Activated CD4-positive, alpha-beta T cell treated with anti-CD3 and anti-CD28 coated beads for 36 hours (primary cell): ENCODE measurements around the gene STAB2. TPM values are rescaled to one million over a fixed set of nuclear protein-coding genes. Genes with fewer than 3 reads are reported as not detected.

Experiments used
- ATAC-seq: fragments of 200-7000 bp; cut with Tn5 transposase; one replicate; pipeline ENCODE4 v1.10.0; 2021; ENCODE audit warnings: mild to moderate bottlenecking, moderate library complexity
- CTCF ChIA-PET: fragments of 350-600 bp; sonication (Branson Sonifier 250); formaldehyde crosslinking; loops from one replicate; lab custom pipeline; 2021; ENCODE audit warnings: antibody characterized with exemption; lab: Charles Lee
- POLR2A ChIA-PET: fragments of 350-600 bp; sonication (Branson Sonifier 250); formaldehyde crosslinking; loops from one replicate; lab custom pipeline; 2021; ENCODE audit warnings: antibody characterized with exemption, inconsistent platforms; lab: Charles Lee
- DNase-seq: peaks from one replicate; pipeline ENCODE4 v3.0.0-alpha.2; 2020
- H3K27ac Mint-ChIP-seq: one replicate; pipeline ENCODE4 v1.8.0; 2021; ENCODE audit warnings: mixed read lengths
- H3K27me3 Mint-ChIP-seq: one replicate; pipeline ENCODE4 v1.8.0; 2021; ENCODE audit warnings: mixed read lengths
- H3K36me3 Mint-ChIP-seq: one replicate; pipeline ENCODE4 v1.8.0; 2021; ENCODE audit warnings: low read depth, mixed read lengths
- H3K4me1 Mint-ChIP-seq: one replicate; pipeline ENCODE4 v1.8.0; 2021; ENCODE audit warnings: mixed read lengths
- H3K4me3 Mint-ChIP-seq: one replicate; pipeline ENCODE4 v1.8.0; 2021; ENCODE audit warnings: mild to moderate bottlenecking, moderate library complexity, mixed read lengths
- H3K9me3 Mint-ChIP-seq: one replicate; pipeline ENCODE4 v1.8.0; 2021; ENCODE audit warnings: low read depth, mixed read lengths
- intact Hi-C, 2 experiments: fragments of 100-400 bp; cut with DNase I in 1 of 2; cut with micrococcal nuclease in 1 of 2; formaldehyde crosslinking; loops; one replicate each; pipeline versions ENCODE4 v1.14.2 to v1.15.1; 2022 to 2024; cut with DNase I, micrococcal nuclease
- total RNA-seq, 2 experiments: library from RNA; stranded (reverse); gene quantifications; one replicate each; pipeline ENCODE4 v1.2.3, GENCODE V29; 2021

Gene STAB2
- total RNA-seq, 2 experiments from 2014 or later, result not detected

DNA sequence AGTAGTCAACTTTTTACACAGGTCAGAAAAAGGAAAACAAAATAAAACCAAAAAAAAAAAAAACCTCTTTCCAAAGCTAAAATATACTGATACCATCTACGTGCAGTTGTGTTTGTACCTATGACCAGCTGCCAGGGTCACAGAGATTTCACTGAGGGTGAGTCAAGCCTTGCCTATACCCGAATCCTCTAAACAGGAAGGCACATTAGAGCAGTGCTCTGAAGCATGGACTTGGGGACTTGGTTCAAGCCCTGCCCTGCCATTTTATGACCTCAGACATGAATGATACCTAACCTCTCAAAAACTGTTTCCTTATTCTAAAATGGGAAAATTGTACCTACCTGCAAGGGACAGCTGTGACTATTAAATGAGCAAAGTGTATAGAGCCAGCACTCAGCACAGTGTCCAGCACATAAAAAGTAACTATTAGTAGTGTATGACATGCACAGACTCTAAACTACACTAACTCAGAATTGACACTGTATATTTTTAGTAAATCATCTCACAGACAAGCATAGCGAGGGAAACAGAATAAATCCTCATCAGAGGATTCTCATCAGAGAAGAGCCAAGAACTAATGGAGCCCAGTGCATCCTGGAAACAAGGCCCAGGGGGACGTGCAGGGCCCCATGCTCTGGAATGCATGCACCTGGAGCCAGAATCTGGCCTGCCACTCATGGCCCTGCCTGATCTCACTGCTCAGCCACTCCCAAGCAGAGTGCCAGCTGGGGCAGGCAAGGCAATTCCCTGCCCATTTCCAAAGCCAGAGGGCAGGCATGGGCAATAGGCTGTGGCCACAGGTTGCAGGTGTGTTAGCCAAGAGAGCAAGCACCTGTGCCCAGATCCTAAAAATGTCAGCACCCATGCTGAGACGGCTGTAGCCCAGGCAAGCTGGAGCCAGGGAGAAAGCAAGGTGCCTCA is 196.9 kb downstream of the STAB2 start:
- intact Hi-C loops, result no loop called here
- Mint-ChIP-seq H3K9me3 (no peaks in the 10 kb centered on the region), H3K27me3 (no peaks in the 10 kb centered on the region), H3K27ac (no peak overlapping the region), H3K4me3 (no peak overlapping the region), H3K4me1 (no peaks in the 10 kb centered on the region), H3K36me3 (peaks cover 29% of the 10 kb centered on the region)
- CTCF ChIA-PET, result no interaction called here
- no peak for ATAC-seq
- no peak for DNase-seq
- POLR2A ChIA-PET, result no interaction called here

DNA sequence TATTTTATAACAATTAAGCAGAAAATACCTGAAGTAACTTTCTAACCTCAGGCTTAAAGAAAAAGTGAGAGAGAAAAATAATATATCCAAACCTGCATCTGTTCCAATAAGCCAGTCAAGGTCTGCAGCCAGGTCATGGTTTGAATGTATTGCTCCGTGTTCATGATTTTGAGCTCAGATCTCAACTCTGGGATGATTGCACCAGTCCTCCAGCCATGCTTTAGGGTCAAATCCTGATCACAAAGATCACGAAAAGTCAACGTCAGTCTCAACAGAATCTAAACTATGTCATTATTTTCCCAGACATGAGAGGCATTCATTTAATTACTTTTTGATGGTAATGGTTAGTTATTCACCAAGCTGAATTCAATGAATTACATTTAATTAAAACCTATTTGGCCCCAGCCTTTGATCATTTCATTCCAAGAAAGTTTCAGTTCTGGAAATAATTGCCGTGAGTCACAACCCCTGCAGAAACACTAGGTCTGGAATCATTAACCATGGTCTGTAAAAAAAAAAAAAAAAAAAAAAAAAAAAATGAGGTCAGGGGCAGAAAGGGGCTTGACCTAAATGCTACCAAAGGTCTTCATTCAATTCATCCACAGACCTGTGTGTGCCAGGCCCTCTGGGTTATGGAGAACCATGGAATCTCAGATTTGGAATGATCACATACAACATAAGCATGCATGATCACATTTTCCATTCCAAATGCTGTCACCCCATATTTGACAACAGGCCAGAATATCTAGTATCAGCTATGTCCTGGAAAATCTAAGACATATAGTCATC is 198.4 kb downstream of the STAB2 start:
- POLR2A ChIA-PET, result no interaction called here
- no peak overlapping the region for H3K27ac Mint-ChIP-seq
- DNase-seq, result no peak
- intact Hi-C loops, result no loop called here
- no peaks in the 10 kb centered on the region for H3K27me3 Mint-ChIP-seq
- peaks cover 22% of the 10 kb centered on the region for H3K36me3 Mint-ChIP-seq
- H3K4me1 Mint-ChIP-seq, result no peaks in the 10 kb centered on the region
- CTCF ChIA-PET, result no interaction called here
- no peak for ATAC-seq
- H3K9me3 Mint-ChIP-seq, result no peaks in the 10 kb centered on the region
- no peak overlapping the region for H3K4me3 Mint-ChIP-seq

DNA sequence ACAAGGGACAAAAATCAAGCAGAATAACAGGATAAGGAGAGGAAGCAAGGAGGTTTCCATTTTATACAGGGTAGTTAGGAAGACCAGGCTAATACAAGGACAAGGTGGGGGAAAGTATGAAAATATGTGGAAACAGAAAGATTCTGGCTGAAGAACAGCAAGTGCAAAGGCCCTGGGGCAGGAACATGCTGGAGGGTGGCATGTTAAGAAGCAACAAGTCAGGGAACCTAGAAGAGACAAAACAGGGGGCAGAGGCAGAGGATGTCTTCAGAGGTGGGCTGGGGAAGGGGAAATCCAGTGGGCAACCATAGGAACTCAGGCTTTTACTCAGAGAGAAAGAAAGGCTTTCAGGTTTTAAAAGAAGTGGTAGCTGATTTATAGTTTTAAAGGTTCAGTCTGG is 199.1 kb downstream of the STAB2 start:
- ChIA-PET CTCF (no interaction called here), POLR2A (no interaction called here)
- no peak overlapping the region for H3K4me3 Mint-ChIP-seq
- no peak for ATAC-seq
- no peaks in the 10 kb centered on the region for H3K9me3 Mint-ChIP-seq
- no peak for DNase-seq
- intact Hi-C loops, result no loop called here
- H3K27me3 Mint-ChIP-seq, result no peaks in the 10 kb centered on the region
- H3K4me1 Mint-ChIP-seq, result no peaks in the 10 kb centered on the region
- no peak overlapping the region for H3K27ac Mint-ChIP-seq
- peaks cover 22% of the 10 kb centered on the region for H3K36me3 Mint-ChIP-seq

DNA sequence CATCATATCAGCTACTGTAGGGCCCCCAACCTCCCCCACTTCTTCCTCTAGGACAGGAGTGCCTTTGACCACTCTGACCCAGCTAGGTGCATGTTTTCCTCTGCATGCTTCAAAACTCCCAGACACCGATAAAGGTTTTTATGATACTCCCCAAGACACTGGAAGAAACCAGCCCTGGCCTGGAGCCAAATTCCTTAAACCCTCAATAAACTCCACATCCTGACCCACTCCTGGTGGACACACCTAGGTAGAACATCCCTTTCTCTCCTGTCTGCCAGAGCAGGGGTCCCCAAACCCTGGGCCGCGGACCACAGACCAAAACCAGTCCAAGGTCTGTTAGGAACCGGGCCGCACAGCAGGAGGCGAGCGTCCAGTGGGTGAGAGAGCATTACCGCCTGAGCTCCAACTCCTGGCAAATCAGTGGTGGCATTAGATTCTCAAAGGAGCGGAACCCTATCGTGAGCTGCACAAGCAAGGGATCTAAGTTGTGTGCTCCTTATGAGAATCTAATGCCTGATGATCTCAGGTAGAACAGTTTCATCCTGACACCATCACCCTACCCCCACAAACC is 204.4 kb downstream of the STAB2 start:
- no peak overlapping the region for H3K4me3 Mint-ChIP-seq
- intact Hi-C loops, result no loop called here
- ChIA-PET CTCF (interaction anchor here (0.6 kb wide), 1 partner anchor 17 kb away, joined by 3 read pairs; no protein-coding TSS in a partner anchor), POLR2A (no interaction called here)
- no peaks in the 10 kb centered on the region for H3K27me3 Mint-ChIP-seq
- peaks cover 9% of the 10 kb centered on the region for H3K36me3 Mint-ChIP-seq
- H3K9me3 Mint-ChIP-seq, result no peaks in the 10 kb centered on the region
- no peak for ATAC-seq
- no peak for DNase-seq
- H3K4me1 Mint-ChIP-seq, result no peaks in the 10 kb centered on the region
- no peak overlapping the region for H3K27ac Mint-ChIP-seq

DNA sequence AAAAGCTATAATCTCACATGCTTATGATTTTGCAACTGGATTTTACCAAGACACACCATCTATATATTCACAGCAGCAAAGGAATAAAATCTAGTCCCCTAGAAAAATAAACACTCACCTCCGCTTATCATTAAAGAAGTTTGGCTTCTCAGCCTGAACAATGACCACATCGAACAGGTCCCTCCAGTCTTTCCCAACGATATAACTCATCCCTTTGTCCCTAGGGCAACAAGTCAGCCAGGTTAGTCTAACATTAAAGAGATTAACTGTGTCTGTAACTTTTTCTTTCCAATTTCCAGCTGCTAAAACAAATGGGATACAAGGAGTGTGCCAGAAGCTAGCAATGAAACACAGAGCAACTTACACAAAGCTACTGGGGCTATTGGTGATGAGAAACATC is 206.0 kb downstream of the STAB2 start:
- H3K36me3 Mint-ChIP-seq, result peaks cover 16% of the 10 kb centered on the region
- H3K4me3 Mint-ChIP-seq, result no peak overlapping the region
- no peaks in the 10 kb centered on the region for H3K4me1 Mint-ChIP-seq
- no peaks in the 10 kb centered on the region for H3K27me3 Mint-ChIP-seq
- DNase-seq (no peak), ATAC-seq (no peak)
- ChIA-PET POLR2A (no interaction called here), CTCF (no interaction called here)
- no peak overlapping the region for H3K27ac Mint-ChIP-seq
- no peaks in the 10 kb centered on the region for H3K9me3 Mint-ChIP-seq
- intact Hi-C loops, result no loop called here

DNA sequence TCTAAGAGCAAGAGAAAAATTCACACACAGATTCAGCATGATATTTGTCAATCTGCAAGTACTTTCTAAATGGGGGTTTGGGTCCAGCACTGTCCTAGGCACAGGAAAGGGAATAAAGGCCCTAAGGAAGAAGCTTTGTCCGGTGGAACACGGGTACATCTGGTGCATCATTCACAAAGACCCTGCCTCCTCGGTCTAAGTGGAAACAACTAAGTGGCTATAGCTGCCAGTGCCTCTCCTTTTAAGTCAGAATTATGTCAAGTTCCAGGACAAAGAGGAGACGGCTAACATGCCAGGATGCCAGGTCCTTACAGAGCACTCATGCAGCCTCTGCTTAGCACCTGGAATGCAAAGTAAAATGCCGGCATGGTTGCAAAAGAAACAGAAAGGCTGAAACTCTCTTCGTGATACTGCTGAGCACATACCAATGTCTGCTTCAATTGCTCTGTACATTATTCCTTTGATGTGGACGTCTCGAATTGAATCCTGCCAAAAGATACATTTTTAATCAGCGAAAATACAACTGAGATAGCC is 206.5 kb downstream of the STAB2 start:
- Mint-ChIP-seq H3K9me3 (no peaks in the 10 kb centered on the region), H3K27me3 (no peaks in the 10 kb centered on the region), H3K36me3 (peaks cover 20% of the 10 kb centered on the region), H3K4me3 (no peak overlapping the region), H3K27ac (no peak overlapping the region), H3K4me1 (no peaks in the 10 kb centered on the region)
- ATAC-seq (no peak), DNase-seq (no peak)
- ChIA-PET POLR2A (no interaction called here), CTCF (no interaction called here)
- intact Hi-C loops, result no loop called here

DNA sequence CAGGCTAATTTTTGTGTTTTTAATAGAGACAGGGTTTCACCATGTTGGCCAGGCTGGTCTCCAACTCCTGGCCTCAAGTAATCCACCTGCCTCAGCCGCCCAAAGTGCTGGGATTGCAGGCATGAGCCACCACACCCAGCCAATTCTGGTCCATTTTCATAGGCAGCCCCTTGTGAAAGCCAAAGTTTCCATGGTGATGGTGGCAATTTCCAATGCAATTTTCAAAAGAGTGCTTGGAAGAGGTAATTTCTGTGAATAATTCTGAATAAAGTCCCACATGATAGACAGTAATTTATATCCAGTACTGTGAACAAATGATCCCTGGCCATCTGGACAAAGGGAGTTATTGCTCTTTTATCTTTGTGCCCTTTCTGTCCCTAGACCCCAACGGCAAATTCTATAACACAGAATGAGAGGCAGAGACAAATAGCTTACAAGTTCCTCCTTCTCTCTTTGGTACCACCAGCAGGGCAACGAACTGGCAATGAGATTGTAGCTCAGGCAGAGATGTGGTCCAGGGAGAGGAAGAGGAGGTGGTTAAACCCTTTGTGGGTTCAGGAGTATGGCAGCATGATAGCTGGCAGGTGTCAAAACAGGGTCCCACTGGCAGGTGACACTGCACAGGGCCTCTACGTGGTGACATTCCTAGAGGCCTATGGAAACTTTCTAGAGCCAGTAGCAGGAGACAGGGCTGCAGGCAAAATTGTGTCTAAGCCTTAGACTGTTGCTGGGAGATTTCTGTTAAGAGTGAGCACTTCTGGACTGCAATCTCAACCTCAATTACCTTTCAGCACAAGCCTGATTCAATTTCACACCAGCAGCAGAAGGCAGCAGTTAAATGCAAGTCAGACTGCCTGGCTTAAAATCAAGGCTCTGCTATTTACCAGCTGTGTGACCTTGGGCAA is 207.5 kb downstream of the STAB2 start:
- Mint-ChIP-seq H3K9me3 (no peaks in the 10 kb centered on the region), H3K36me3 (peaks cover 20% of the 10 kb centered on the region), H3K27ac (no peak overlapping the region), H3K4me3 (no peak overlapping the region), H3K4me1 (no peaks in the 10 kb centered on the region), H3K27me3 (no peaks in the 10 kb centered on the region)
- POLR2A ChIA-PET, result interaction anchor here (0.6 kb wide), 1 partner anchor 1273 kb away, joined by 7 read pairs; no protein-coding TSS in a partner anchor
- intact Hi-C loops, result no loop called here
- DNase-seq (no peak), ATAC-seq (no peak)
- CTCF ChIA-PET, result no interaction called here

DNA sequence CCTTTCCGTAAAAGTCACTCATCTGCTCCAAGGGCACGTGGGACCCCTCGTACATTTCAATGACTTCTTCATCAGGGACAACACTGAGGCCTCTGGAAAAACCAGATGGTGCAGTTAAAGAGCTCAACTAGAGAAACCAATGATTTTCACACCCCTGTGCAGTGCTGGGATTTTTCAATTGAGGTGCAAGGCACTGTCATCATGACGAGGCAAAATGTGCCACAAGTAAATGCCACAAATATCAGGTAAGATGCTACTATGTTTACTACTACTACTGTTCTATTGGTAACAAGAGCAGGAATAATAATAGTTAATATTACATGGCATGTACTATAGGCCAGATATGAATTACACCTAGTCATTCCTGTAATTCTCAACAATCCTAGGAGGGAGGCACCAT is 211.5 kb downstream of the STAB2 start:
- no peak for ATAC-seq
- CTCF ChIA-PET, result no interaction called here
- no peaks in the 10 kb centered on the region for H3K27me3 Mint-ChIP-seq

DNA sequence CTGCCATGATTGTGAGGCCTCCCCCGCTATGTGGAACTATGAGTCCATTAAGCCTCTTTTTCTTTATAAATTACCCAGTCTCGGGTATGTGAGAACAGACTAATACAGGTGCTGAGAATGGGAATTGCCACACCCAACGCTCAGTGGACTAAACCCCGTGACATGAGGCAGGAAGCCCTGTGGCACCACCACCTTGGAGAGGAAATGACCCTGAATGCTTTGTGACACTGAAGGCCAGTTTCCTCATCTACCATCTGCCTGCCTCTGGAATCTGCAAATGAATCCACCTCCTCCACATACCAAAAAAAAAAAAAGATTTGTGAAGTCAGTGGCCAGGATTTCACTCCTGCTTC is 212.4 kb downstream of the STAB2 start:
- intact Hi-C loops, result no loop called here
- no peaks in the 10 kb centered on the region for H3K9me3 Mint-ChIP-seq

More for the DNA sequence above, 211.5 kb downstream of the STAB2 start:
- POLR2A ChIA-PET, result no interaction called here
- no peaks in the 10 kb centered on the region for H3K4me1 Mint-ChIP-seq
- H3K27ac Mint-ChIP-seq, result no peak overlapping the region
- no peaks in the 10 kb centered on the region for H3K9me3 Mint-ChIP-seq
- no peak overlapping the region for H3K4me3 Mint-ChIP-seq
- H3K36me3 Mint-ChIP-seq, result peaks cover 27% of the 10 kb centered on the region
- no peak for DNase-seq
- intact Hi-C loops, result no loop called here

DNA sequence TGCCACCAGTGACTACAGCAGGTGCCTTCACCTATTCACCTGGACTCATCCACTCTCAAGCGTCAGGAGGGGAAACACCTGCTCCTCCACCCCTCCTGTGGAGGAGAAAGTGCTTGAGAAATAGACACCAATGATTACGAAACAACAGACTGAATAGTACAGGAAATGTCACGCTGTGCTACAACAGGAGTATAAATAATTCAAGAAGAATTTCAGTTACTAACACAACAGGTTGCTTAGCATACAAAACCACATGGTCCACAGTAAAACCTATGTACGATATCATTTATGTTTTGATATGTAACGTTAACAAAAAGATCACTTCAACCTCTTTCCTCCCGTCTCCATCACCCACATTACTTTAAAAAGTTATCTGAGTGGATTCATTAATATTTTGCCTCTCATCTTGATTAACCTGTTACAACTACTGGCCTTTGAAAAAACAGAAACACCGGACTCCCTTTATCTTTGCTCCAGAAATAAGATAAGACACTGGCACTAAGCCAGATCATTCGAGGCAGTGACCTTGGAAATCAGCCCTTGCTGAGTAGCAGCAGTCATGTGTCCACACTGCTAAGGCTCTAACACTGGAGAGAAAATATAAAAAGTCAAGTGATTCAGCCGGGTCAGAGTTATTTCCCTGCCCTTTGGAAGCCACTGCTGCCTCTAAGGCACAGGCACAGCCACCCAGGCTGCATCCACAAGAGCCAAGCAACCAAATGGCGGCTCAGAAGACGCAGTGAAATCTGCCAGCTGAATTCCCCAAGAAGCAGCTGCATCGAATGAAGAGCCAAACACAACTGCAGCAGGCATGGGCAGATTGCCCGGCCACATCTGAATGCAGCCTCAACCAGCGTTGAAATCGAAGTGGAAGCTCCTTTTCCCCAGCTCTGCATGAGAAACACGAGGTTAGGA is 213.0 kb downstream of the STAB2 start:
- Mint-ChIP-seq H3K9me3 (no peaks in the 10 kb centered on the region), H3K27me3 (no peaks in the 10 kb centered on the region), H3K36me3 (peaks cover 35% of the 10 kb centered on the region), H3K27ac (no peak overlapping the region), H3K4me1 (no peaks in the 10 kb centered on the region), H3K4me3 (no peak overlapping the region)
- CTCF ChIA-PET, result no interaction called here
- POLR2A ChIA-PET, result no interaction called here
- intact Hi-C loops, result no loop called here
- DNase-seq, result no peak
- no peak for ATAC-seq

More for the DNA sequence above, 212.4 kb downstream of the STAB2 start:
- ATAC-seq (no peak), DNase-seq (no peak)
- ChIA-PET CTCF (no interaction called here), POLR2A (no interaction called here)
- Mint-ChIP-seq H3K27me3 (no peaks in the 10 kb centered on the region), H3K4me3 (no peak overlapping the region), H3K27ac (no peak overlapping the region), H3K36me3 (peaks cover 33% of the 10 kb centered on the region), H3K4me1 (no peaks in the 10 kb centered on the region)
